Stimulated activated CD8-positive, alpha-beta memory T cell treated with anti-CD3 and anti-CD28 coated beads, Interleukin-2, amount 100 ng/mL, for 1 hour (primary cell): Measurements from ENCODE around the gene TCERG1L.
"Not testable (repeated sequence)": the region's sequence is repeated elsewhere in the genome, so short reads cannot be mapped to it uniquely, and the experiment has no call there.

Source experiments
- DNase-seq, 2 donors: peaks; one replicate each; pipeline ENCODE4 v3.0.0-alpha.2; 2020; ENCODE audit warnings: low read depth in 2 of 2

The TCERG1L gene

GRCh38 chr10:131146790-131147189 is 164.7 kb downstream of the TCERG1L start:
- DNase-seq = no peak

DNA sequence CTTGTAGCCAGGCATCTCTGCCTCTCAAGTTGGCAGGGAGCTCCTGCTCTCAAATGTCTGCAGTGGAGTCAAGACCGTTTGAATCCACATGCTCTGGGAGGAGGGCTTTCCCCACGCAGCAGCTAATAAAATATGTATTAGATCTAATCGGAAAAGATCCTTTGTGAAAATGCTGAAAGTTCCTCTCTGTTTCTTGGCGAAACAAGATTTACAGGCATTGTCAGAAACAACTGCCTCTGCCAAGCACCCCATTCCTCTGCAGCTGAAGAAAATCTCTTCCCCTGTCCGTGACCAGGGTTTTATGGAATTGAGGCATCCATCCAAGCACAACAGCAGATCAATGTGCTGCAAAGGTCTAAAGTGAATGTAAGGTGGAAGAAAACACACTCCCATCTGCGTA is 165.8 kb downstream of the TCERG1L start:
- DNase-seq = no peak

DNA sequence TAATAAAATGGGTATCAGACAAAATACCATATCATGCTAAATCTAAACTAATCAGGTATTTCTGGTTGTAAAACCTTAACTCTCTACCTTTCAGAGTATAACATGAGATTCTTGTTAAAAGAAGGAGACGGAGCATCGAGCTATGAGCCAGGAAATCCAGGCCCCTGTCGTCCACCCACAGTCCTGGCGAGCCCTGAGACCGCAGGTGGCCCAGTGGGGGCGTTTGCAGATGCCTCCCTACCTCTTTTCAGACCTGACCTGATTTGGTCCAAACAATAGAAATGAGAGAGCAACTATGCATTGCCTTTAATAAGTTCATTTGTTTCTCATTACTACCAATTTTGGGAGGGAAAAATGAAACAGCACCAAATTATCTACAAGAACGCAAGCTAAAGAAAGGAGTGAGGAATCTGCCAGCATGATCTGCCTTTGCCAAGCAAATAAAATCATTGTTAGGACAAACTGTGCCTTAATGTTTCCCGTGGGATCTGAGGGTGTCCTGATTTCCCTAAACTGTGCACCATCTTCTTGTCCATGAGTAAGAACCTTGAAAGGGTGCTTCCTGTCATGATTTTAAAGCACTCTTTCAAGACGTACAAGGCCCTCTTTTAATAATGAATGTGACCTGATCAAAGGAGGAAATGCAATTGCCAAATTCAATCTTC is 166.7 kb downstream of the TCERG1L start:
- DNase-seq = no peak

DNA sequence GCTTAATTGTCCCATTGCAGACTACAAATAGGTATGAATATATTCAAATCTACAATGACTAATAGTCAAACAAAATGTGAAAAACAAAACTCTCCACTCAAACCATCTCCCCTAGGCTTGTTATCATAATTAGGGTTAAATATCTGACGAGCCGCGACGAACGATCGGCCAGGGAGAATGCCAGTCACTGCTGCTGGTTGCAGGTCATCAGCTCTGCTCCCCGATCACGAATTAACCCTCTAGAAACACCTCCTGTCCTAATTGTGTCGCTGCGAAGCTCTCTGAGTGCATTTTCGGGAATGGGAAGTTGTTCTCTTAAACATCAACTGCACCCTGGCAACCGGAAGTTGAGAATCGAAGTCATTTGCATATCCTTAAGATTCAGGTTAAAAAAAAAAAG is 167.3 kb downstream of the TCERG1L start:
- no peak for DNase-seq

- no peak for DNase-seq
These were observed 167.9 kb downstream of the TCERG1L start for GRCh38 chr10:131143425-131144165.

DNA sequence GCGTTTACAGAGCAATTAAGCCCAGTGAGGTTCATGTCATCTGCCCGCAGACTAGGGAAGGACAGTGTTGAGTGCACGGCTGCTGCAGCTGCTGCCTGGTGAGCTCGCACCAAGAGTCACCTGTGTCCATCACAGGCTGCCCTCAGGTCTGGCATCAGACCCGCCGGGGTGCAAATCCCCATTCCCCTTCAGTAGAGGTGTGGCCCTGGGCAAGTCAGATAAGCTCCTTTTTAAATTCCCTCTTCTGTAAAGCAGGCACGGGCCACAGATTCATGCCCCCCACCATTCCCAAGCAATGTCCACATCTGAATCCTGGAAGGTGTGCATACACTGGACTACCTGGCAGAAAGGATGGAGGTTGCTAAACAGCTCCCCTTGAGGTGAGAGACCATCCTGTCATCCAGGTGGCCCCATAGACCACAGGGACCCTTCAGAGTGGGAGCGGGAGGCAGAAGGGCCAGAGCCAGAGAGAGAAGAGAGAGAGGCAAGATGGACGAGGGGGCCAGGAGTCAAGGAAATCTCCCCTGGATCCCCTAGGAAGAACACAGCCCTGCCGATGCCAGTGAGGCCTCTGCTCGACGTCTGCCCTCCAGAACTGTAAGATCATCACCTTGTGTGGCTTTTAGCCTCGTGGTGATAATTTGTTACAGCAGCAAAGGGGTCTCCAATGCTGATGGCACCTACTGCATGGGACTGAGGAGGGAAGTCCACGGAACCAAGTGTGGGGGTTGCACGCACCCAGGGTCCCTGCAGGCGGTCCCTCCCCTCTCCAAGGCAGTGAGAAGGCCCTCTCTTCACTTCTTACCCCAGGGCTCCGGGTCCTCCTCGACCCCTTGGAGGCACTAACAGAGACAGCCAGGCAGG is 168.8 kb downstream of the TCERG1L start:
- DNase-seq = no peak

- no peak for DNase-seq
These were observed 169.6 kb downstream of the TCERG1L start for GRCh38 chr10:131141645-131142516.

GRCh38 chr10:131141207-131141606 is 170.3 kb downstream of the TCERG1L start:
- DNase-seq = no peak

DNA sequence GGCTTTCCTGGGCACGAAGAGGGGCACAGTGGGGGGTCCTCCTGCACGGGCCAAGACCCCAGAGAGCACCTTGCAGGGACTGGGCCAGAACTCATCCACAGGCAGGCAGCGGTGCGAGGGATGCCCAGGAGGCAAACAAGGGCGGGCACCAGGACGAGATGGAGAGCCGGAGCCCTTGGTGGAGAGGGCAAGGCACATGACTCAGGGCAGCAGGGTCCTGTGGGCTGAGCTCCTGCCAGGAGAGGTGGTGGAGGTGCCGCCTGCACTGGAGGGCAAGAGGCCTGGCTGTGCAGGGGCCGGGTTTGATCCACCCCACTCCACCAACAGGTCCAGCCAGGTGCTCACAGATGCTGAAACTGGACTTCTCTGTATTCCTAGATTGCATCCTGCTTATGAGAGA is 170.9 kb downstream of the TCERG1L start:
- DNase-seq = no peak

DNA sequence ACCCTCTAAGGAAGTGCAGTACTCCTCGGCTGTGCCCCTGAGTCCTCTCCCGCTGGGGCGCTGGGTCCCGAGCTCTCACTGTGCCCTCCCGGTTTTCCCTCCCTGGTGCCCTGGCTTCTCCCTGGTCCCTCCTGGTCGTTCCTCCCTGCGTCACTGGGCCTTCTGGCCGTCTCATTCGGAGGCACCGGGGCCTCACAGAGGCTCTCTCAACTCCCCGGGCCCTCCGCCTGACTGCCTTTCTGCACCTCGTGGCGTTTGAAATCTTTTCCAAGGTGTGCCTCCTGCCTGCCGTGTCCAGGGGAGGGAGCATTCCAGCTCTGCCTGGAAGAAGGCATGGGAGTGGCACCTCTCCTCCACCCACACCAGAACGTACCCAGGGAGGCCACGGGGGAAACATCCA is 174.3 kb downstream of the TCERG1L start:
- DNase-seq = no peak

GRCh38 chr10:131136336-131136735 is 175.2 kb downstream of the TCERG1L start:
- not testable (repeated sequence) for DNase-seq

DNA sequence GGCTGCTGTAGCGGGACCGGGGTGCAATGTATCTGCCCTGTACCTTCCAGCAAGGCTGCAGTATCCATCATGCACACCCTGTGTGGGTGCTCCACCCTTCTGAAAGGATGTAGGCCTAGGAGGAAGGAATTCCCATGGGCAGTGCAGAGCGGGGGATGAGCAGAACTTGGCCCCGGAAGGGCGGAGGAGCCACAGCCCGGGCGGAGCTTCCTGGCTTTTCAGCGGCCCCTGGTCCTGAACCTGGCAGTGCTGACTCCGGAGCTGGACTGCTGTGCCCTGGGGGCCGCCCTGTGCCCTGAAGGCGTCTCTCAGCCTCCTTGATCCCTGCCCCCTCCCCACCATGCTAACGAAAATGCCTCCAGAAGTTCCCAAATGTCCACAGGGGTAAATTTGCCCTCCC is 175.8 kb downstream of the TCERG1L start:
- DNase-seq = no peak

- DNase-seq = no peak
These were observed 176.9 kb downstream of the TCERG1L start for GRCh38 chr10:131134651-131135050.

DNA sequence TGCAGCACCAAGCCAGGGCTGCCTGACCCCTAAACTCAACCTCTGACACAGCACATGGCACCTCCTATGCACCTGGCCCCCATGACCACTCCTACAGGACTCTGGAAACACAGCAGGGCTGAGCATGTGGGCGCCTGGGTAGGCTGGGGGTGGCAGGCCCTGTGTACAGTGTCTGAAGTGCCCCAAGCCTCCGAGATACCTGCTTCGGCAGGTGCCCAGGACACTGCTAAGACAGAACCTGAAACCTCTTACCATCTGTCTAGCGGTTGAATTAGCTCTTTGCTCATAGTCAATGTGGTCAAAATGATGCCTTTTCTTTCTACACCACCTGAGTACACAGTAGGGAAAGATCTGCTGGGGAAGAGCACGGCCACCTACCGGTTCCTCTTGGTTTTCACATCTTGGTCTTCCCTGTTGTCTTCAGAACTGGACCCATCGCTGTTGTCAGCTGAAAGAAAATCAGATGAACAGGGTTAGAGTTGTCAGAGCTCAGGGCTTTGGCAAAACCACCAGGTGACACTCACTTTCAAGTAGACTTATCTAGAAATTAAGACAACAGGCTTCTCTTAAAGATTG is 177.4 kb downstream of the TCERG1L start:
- no peak for DNase-seq

DNA sequence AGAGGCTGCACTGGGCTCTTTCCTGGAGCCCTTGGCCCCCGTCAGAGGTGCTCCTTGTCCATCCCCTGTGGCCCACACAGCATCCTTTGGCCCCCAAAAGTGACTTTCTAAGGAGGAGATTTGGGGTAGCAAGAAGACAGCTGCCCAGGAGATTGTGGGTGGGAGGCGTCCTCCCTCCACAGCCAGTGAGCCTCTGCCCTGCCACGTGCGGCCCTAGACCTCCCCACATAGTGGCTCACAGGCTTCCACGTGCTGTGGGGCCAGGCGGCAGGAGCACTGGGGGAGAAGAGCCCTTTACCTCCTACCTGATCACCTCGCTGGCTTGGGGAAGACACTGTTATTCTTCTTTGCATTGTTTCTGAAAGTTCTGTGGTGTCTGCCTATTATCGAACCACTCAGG is 178.8 kb downstream of the TCERG1L start:
- DNase-seq = no peak

DNA sequence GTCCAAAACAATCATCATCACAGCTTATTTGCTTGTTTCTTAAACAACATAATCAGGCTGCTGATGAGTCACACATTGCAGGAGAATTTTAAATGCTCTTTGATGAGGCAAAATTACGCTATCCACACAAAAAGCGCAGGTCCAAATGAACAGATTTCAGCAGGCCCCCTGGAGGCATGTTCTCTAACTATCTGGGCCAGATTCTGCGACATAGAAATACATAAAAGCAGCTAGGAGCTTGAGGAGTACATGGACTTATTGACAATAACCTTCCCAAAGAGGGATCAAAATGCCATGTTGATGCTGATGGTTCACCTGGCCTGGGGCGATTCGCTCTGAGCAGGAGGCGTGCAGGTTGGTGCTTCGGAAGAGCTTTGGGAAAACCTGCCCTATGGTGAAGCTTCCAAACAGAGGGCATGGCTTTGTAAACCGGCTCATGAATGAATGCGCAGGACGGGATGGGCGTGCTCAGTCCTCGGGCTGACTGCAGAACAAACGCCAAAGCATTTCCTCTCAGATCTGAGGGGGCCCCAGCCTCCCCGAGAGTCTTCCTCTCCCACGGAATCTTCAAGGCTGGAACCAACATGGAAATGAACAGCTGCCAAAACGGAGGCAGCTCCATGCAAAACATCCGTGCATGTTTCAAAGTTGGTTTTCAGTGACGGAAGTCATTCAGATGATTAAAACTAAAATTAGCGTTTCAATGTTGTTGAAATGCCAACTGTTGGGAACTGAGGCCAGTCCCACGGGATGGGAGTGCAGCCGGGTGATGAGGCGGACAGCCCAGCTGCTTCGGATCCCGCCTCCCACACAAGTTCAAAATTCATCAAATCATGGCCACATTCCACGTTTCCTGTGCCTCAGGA is 179.6 kb downstream of the TCERG1L start:
- DNase-seq = no peak

- DNase-seq = no peak
These were observed 181.5 kb downstream of the TCERG1L start for GRCh38 chr10:131130025-131130424.

DNA sequence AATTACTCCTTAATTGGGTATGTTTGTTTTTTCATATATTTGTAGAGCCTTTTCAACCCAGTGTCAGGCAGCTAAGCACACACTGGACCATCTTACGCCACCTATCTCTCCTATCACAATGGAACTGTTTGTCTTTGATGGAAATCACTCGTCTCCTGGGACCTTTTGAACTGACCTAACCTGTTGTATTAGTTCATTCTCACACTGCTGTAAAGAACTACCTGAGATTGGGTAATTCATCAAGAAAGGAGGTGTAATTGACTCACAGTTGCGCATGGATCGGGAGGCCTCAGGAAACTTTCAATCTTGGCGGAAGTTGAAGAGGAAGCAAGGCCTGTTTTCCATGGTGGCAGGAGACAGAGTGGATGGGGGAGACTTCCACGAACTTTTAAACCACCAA is 182.0 kb downstream of the TCERG1L start:
- DNase-seq = no peak

- no peak for DNase-seq
These were observed 182.8 kb downstream of the TCERG1L start for GRCh38 chr10:131128731-131129130.

DNA sequence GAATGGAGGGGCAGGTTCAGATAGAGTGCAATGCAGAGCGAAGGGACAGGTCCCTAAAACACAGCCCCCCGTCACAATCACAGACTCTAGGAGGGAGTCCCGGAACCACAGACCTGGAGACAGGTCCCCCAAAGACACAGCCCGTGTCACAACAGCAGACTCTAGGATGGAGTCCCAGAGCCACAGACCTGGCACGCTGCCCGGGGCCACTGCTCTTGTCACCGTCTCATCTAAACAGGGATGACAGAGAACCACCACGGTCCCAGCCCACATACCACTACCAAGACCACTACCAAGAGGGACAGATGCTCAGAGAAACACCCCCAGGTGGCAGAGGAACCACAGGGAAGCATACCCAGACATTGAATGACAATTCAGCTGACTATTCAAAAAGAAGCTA is 183.9 kb downstream of the TCERG1L start:
- no peak for DNase-seq
